ENCODE measurements around the gene FBXW8. TPM values are rescaled to one million over a fixed set of nuclear protein-coding genes. Genes with fewer than 3 reads are reported as not detected.

Gene FBXW8
- total and polyA plus RNA-seq, 2 donors (not counting 3 experiments of a cell fraction or from before 2014, with no cell fraction given): 15.4 TPM

DNA sequence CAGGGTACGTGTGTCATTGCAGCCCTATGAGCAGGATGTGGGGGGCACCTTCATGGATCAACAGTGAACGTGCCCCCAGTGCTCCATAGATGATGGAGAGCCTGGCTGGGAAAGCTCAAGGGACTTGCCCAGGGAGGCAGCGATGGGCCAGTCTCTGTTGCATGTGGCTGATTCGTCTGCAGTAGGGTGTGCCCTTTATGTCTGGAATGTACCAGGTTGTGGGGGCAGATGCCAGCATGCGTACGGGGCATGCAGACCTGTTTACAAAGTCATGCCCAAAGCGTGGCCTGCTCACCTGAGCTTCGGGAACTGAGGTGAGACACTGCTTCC lies 116.1 kb downstream of the FBXW8 start:
- H2AFZ ChIP-seq (ENCODE audit: low read depth, low read length): no peak overlapping the region
- ChIA-PET CTCF (interaction anchor here (0.9 to 3.0 kb wide), 5 partner anchors 92 to 124 kb away, joined by 3 to 12 read pairs (median 4); no protein-coding TSS in a partner anchor), POLR2A (no interaction called here)
- H3K9me1 ChIP-seq (replicated peaks; ENCODE audit: control insufficient read depth, extremely low read depth, insufficient read depth, low read length): no peaks in the 10 kb centered on the region
- H3K4me2 ChIP-seq (ENCODE audit: insufficient read depth, low read length): no peak overlapping the region
- dilution Hi-C loops (cut with MboI; ENCODE audit: extremely low pct_ligation_motif_present, low sequenced_read_pairs) (no loop called here), intact Hi-C loops (cut with micrococcal nuclease) (no loop called here)
- peaks cover 9 to 31% of the 10 kb centered on the region in 2 experiments for H3K36me3 ChIP-seq (ENCODE audit: control insufficient read depth in 2 of 2, extremely low read depth in 1 of 2, insufficient read depth in 2 of 2, low read length in 2 of 2)
- no peak overlapping the region for H3K4me3 ChIP-seq (replicated peaks in 1 of 3; ENCODE audit: insufficient read depth in 1 of 3, low read depth in 1 of 3, low read length in 3 of 3)
- no TSS peak for BruUV-seq (replicated peaks)
- no peaks in the 10 kb centered on the region for H3K27me3 ChIP-seq (ENCODE audit: control insufficient read depth in 2 of 2, insufficient read depth in 2 of 2, low read length in 2 of 2)
- FAIRE-seq: no peak
- H3K4me1 ChIP-seq (ENCODE audit: control insufficient read depth, extremely low read depth, insufficient read depth, low read length): no peaks in the 10 kb centered on the region
- H3K9me3 ChIP-seq (replicated peaks; ENCODE audit: control insufficient read depth, insufficient read depth, low read length): no peaks in the 10 kb centered on the region
- no peak overlapping the region for H3K9ac ChIP-seq (replicated peaks; ENCODE audit: extremely low read depth, insufficient read depth, low read length)
- no peak overlapping the region for H3K27ac ChIP-seq (ENCODE audit: insufficient read depth, low read depth, low read length)
- H4K20me1 ChIP-seq (replicated peaks; ENCODE audit: control insufficient read depth, extremely low read depth, insufficient read depth, low read length): no peaks in the 10 kb centered on the region
- no peak for DNase-seq (ENCODE audit: low read depth, low spot score)
- no peaks in the 10 kb centered on the region for H3K79me2 ChIP-seq (ENCODE audit: control insufficient read depth, insufficient read depth, low read length)
- TF ChIP-seq, protein P1, sequence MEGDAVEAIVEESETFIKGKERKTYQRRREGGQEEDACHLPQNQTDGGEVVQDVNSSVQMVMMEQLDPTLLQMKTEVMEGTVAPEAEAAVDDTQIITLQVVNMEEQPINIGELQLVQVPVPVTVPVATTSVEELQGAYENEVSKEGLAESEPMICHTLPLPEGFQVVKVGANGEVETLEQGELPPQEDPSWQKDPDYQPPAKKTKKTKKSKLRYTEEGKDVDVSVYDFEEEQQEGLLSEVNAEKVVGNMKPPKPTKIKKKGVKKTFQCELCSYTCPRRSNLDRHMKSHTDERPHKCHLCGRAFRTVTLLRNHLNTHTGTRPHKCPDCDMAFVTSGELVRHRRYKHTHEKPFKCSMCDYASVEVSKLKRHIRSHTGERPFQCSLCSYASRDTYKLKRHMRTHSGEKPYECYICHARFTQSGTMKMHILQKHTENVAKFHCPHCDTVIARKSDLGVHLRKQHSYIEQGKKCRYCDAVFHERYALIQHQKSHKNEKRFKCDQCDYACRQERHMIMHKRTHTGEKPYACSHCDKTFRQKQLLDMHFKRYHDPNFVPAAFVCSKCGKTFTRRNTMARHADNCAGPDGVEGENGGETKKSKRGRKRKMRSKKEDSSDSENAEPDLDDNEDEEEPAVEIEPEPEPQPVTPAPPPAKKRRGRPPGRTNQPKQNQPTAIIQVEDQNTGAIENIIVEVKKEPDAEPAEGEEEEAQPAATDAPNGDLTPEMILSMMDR (IDR thresholded peaks at IDR 0.05; ENCODE audit: extremely low read depth in 1 of 2, insufficient read depth in 1 of 2, low read depth in 1 of 2, low read length in 2 of 2): no peak
- TF ChIP-seq EZH2 (IDR thresholded peaks at IDR 0.05; ENCODE audit: borderline replicate concordance, low read depth, low read length, severe bottlenecking): no peak
- TF ChIP-seq, protein P2, sequence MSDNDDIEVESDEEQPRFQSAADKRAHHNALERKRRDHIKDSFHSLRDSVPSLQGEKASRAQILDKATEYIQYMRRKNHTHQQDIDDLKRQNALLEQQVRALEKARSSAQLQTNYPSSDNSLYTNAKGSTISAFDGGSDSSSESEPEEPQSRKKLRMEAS (IDR thresholded peaks at IDR 0.05; ENCODE audit: insufficient read depth, insufficient read length): no peak
- TF ChIP-seq GATA2 (IDR thresholded peaks at IDR 0.05; ENCODE audit: insufficient read depth, insufficient read length, low read depth, low read length): no peak
- no peak for TF ChIP-seq POLR2AphosphoS5 (IDR thresholded peaks at IDR 0.05; ENCODE audit: insufficient read depth, low read depth, low read length)
- TF ChIP-seq JUN (IDR thresholded peaks at IDR 0.05; ENCODE audit: borderline replicate concordance, insufficient read depth, insufficient read length, low read depth): no peak
- no peak for TF ChIP-seq FOS (IDR thresholded peaks at IDR 0.05; ENCODE audit: borderline replicate concordance, insufficient read depth, low read length)
- no peak for TF ChIP-seq MYC (IDR thresholded peaks at IDR 0.05; ENCODE audit: low read depth, low read length)
- TF ChIP-seq POLR2A (IDR thresholded peaks at IDR 0.05; ENCODE audit: low read depth, low read length): no peak

All from endothelial cell of umbilical vein (primary cell).